ENCODE measurements around the gene ALDH18A1.

GRCh38 chr10:95653895-95654294, 2.6 kb downstream of the ALDH18A1 start:
- TF ChIP-seq CTCF (IDR thresholded peaks at IDR 0.05) = no peak
- no peak for TF ChIP-seq POLR2A (IDR thresholded peaks at IDR 0.05)

Data from thyroid gland (tissue), 4 donors.